Activated T-helper 1 cell treated with anti-CD3 and anti-CD28 coated beads, Interleukin-12 subunit alpha, Interleukin-12 subunit beta, Interleukin-2, Interleukin-4 antibody, amounts not matched to agents 30 ng/mL and 10 ng/mL and 1 ng/mL, durations not matched to agents 14 hours and 24 hours and 36 hours (primary cell): ENCODE data around the gene GOT2. TPM values are rescaled to one million over a fixed set of nuclear protein-coding genes. Genes with fewer than 3 reads are reported as not detected.
"Not testable (repeated sequence)": the region's sequence is repeated elsewhere in the genome, so short reads cannot be mapped to it uniquely, and the experiment has no call there.

Source experiments
- DNase-seq: peaks from one replicate; pipeline ENCODE4 v3.0.0; 2021; ENCODE audit warnings: low spot score
- H3K27ac Mint-ChIP-seq: one replicate; pipeline ENCODE4 v1.8.0; 2021; ENCODE audit warnings: mild to moderate bottlenecking, mixed read lengths
- H3K27me3 Mint-ChIP-seq: one replicate; pipeline ENCODE4 v1.8.0; 2022; ENCODE audit warnings: mild to moderate bottlenecking, moderate library complexity, mixed read lengths; ENCODE audit not compliant: insufficient read depth
- H3K36me3 Mint-ChIP-seq: one replicate; pipeline ENCODE4 v1.8.0; 2021; ENCODE audit warnings: low read depth, mixed read lengths
- H3K4me1 Mint-ChIP-seq: one replicate; pipeline ENCODE4 v1.8.0; 2021; ENCODE audit warnings: low read depth, mixed read lengths
- H3K4me3 Mint-ChIP-seq: one replicate; pipeline ENCODE4 v1.8.0; 2021; ENCODE audit warnings: mild to moderate bottlenecking, moderate library complexity, mixed read lengths
- H3K9me3 Mint-ChIP-seq: one replicate; pipeline ENCODE4 v1.8.0; 2021; ENCODE audit warnings: mixed read lengths
- intact Hi-C: fragments of 100-400 bp; cut with micrococcal nuclease; formaldehyde crosslinking; loops from one replicate; pipeline ENCODE4 v1.15.1; 2024
- total RNA-seq: library from RNA; stranded (reverse); gene quantifications from 2 replicates; pipeline ENCODE4 v1.2.3, GENCODE V29; 2022

Gene GOT2
- total RNA-seq, 1 donor from 2014 or later, result 137 TPM

- no peaks in the 10 kb centered on the region for H3K4me1 Mint-ChIP-seq
- no peak overlapping the region for H3K27ac Mint-ChIP-seq
- peaks cover 3% of the 10 kb centered on the region for H3K27me3 Mint-ChIP-seq
- no peaks in the 10 kb centered on the region for H3K9me3 Mint-ChIP-seq
- H3K4me3 Mint-ChIP-seq, result no peak overlapping the region
- no peak for DNase-seq
- intact Hi-C loops, result loop anchor here (1.0 kb wide), 2 partner anchors 149 to 325 kb away; no protein-coding TSS in a partner anchor
- H3K36me3 Mint-ChIP-seq, result no peaks in the 10 kb centered on the region
These were observed 72.8 kb downstream of the GOT2 start for GRCh38 chr16:58661199-58661830.

GRCh38 chr16:58659911-58660310, 74.2 kb downstream of the GOT2 start:
- DNase-seq, H3K9me3 Mint-ChIP-seq, H3K36me3 Mint-ChIP-seq, intact Hi-C loops, H3K4me3 Mint-ChIP-seq, H3K4me1 Mint-ChIP-seq, H3K27me3 Mint-ChIP-seq, H3K27ac Mint-ChIP-seq: not testable (repeated sequence)

DNA sequence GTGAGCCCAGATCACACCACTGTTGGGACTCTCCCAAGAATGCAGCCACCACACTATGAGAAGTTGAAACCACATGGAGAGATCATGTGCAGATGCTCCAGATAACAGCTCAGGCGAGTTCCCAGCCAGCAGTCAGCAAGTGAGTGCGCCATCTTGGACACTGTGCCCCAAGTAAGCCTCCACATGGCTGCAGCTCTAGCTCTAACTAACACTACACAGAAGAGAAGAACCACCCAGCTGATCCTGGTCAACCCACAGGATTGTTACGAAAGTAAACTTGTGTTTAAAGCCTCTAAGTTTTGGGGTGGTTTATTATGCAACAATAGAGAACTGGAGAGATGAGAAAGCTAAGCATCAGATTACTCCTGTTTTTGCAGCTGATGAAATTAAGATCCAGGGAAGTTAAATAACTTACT, 75.3 kb downstream of the GOT2 start:
- H3K9me3 Mint-ChIP-seq, result no peaks in the 10 kb centered on the region
- DNase-seq, result no peak
- no peaks in the 10 kb centered on the region for H3K4me1 Mint-ChIP-seq
- H3K27me3 Mint-ChIP-seq, result peaks cover 10% of the 10 kb centered on the region
- intact Hi-C loops, result no loop called here
- no peak overlapping the region for H3K4me3 Mint-ChIP-seq
- H3K27ac Mint-ChIP-seq, result no peak overlapping the region
- peaks cover 2% of the 10 kb centered on the region for H3K36me3 Mint-ChIP-seq

Other genes starting within 250 kb of the GOT2 start
- gene NDRG4, start 234.2 kb downstream of the GOT2 start, total RNA-seq, result 1.5 and 1.7 TPM in 2 replicates
- gene SETD6, start 218.8 kb downstream of the GOT2 start, total RNA-seq, result 32.1 and 34.9 TPM in 2 replicates
- 270 and 272 TPM in 2 replicates for gene CNOT1, start 104.5 kb downstream of the GOT2 start, total RNA-seq
- 9.3 and 11.8 TPM in 2 replicates for gene SLC38A7, start 49.5 kb downstream of the GOT2 start, total RNA-seq